SK-N-SH (cell line): ENCODE results near the gene COPZ1. TPM values are rescaled to one million over a fixed set of nuclear protein-coding genes. Genes with fewer than 3 reads are reported as not detected.

Source experiments
- CTCF ChIA-PET: fragments of 300-600, 350-600 bp; formaldehyde crosslinking; extraction: SDS; loops from one replicate; lab custom pipeline; 2021; lab: Yijun Ruan, JAX
- POLR2A ChIA-PET: fragments of 350-600 bp; sonication (Branson Sonifier 250); formaldehyde crosslinking; extraction: SDS; loops from one replicate; lab custom pipeline; 2020; ENCODE audit warnings: antibody characterized with exemption, inconsistent platforms; lab: Yijun Ruan, JAX
- DNase-seq: peaks from one replicate; pipeline ENCODE4 v3.0.0; 2012
- H2AFZ ChIP-seq: fragments of 200-600 bp; sonication (generic); 2 replicates; pipeline ENCODE4 v1.8.1; 2016; ENCODE audit warnings: antibody characterized with exemption, mild to moderate bottlenecking, low read depth
- H3F3A ChIP-seq: fragments of 200-600 bp; sonication (generic); replicated peaks from 2 replicates; pipeline ENCODE3; 2016; ENCODE audit warnings: antibody characterized with exemption, mild to moderate bottlenecking; ENCODE audit not compliant: insufficient read depth
- H3K27ac ChIP-seq, 2 experiments: fragments of 200-500 bp in 1 of 2; fragments of 200-600 bp in 1 of 2; sonication (Bioruptor generic) in 1 of 2; sonication (generic), shearing (Covaris generic) in 1 of 2; 2 replicates each; pipeline versions ENCODE4 v1.5.1 to v1.6.1; 2014 to 2016; ENCODE audit warnings: low read depth in 2 of 2, inconsistent platforms in 1 of 2, low read length in 1 of 2, mild to moderate bottlenecking in 1 of 2, mixed read lengths in 1 of 2
- H3K27me3 ChIP-seq: fragments of 200-600 bp; sonication (generic), shearing (Covaris generic); 2 replicates; pipeline ENCODE4 v1.6.1; 2016; ENCODE audit warnings: mixed run types; ENCODE audit not compliant: insufficient read depth
- H3K36me3 ChIP-seq, 2 experiments: fragments of 200-500 bp in 1 of 2; fragments of 200-600 bp in 1 of 2; sonication (Bioruptor generic) in 1 of 2; sonication (generic) in 1 of 2; replicated peaks in 1 of 2; 2 replicates each; pipeline versions ENCODE3 to v1.5.1; 2014 to 2016; ENCODE audit warnings: low read length in 1 of 2, mild to moderate bottlenecking in 1 of 2; ENCODE audit not compliant: insufficient read depth in 2 of 2, control insufficient read depth in 1 of 2
- H3K4me1 ChIP-seq, 2 experiments: fragments of 200-500 bp in 1 of 2; fragments of 200-600 bp in 1 of 2; sonication (Bioruptor generic) in 1 of 2; sonication (generic), shearing (Covaris generic) in 1 of 2; 2 replicates each; pipeline versions ENCODE4 v1.5.1 to v1.6.1; 2014 to 2016; ENCODE audit warnings: low read depth in 1 of 2, low read length in 1 of 2, mixed run types in 1 of 2; ENCODE audit not compliant: insufficient read depth in 2 of 2, control insufficient read depth in 1 of 2
- H3K4me2 ChIP-seq: fragments of 200-600 bp; sonication (generic), shearing (Covaris generic); 2 replicates; pipeline ENCODE4 v1.6.1; 2017; ENCODE audit warnings: mixed run types
- H3K4me3 ChIP-seq, 2 experiments: fragments of 200-500 bp in 1 of 2; fragments of 200-600 bp in 1 of 2; sonication (Bioruptor generic) in 1 of 2; sonication (generic), shearing (Covaris generic) in 1 of 2; 2 replicates each; pipeline versions ENCODE4 v1.5.1 to v1.8.1; 2014 to 2016; ENCODE audit warnings: low read depth in 2 of 2, inconsistent platforms in 1 of 2, low read length in 1 of 2, mild to moderate bottlenecking in 1 of 2, mixed read lengths in 1 of 2, moderate library complexity in 1 of 2
- H3K79me2 ChIP-seq: fragments of 200-600 bp; sonication (generic); 2 replicates; pipeline ENCODE4 v1.8.1; 2017; ENCODE audit warnings: mild to moderate bottlenecking; ENCODE audit not compliant: insufficient read depth
- H3K9ac ChIP-seq: fragments of 200-600 bp; sonication (generic); 2 replicates; pipeline ENCODE4 v1.6.1; 2017; ENCODE audit warnings: mixed run types
- H3K9me2 ChIP-seq: fragments of 200-600 bp; sonication (generic); 2 replicates; pipeline ENCODE4 v1.6.1; 2017; ENCODE audit warnings: mixed run types
- H3K9me3 ChIP-seq: fragments of 200-600 bp; sonication (generic); 2 replicates; pipeline ENCODE4 v1.6.1; 2017; ENCODE audit warnings: mixed run types, mild to moderate bottlenecking, moderate library complexity
- H4K20me1 ChIP-seq: fragments of 200-600 bp; sonication (generic); 2 replicates; pipeline ENCODE4 v1.6.1; 2017; ENCODE audit warnings: mild to moderate bottlenecking, mixed run types; ENCODE audit not compliant: insufficient read depth
- EP300 ChIP-seq, 2 experiments: IDR thresholded peaks; 2 replicates each; pipeline versions ENCODE4 v1.4.0 to v1.6.1; 2012; ENCODE audit warnings: borderline replicate concordance in 1 of 2, low read depth in 1 of 2, low read length in 1 of 2
- EZH2phosphoT487 ChIP-seq: fragments of 200-600 bp; sonication (generic); IDR thresholded peaks from 2 replicates; pipeline ENCODE4 v1.6.1; 2017; ENCODE audit warnings: low read depth, mixed run types, mild to moderate bottlenecking, antibody characterized with exemption, moderate library complexity, borderline replicate concordance
- FOXJ3 ChIP-seq: sonication (generic); formaldehyde crosslinking; IDR thresholded peaks from 2 replicates; pipeline ENCODE4 v1.5.1; 2020; ENCODE audit warnings: mild to moderate bottlenecking, missing genetic modification reagents
- MXI1 ChIP-seq: IDR thresholded peaks from 2 replicates; pipeline ENCODE4 v1.6.1; 2012; ENCODE audit warnings: mild to moderate bottlenecking, low read depth, low read length, improper control_type of control experiment
- NRF1 ChIP-seq: IDR thresholded peaks from 2 replicates; pipeline ENCODE4 v1.6.1; 2012; ENCODE audit warnings: low read depth, mild to moderate bottlenecking, low read length
- RCOR1 ChIP-seq: fragments of 150-350 bp; IDR thresholded peaks from 2 replicates; pipeline ENCODE4 v1.6.1; 2017; ENCODE audit warnings: antibody characterized with exemption, low read length
- RFX5 ChIP-seq: IDR thresholded peaks from 2 replicates; pipeline ENCODE4 v1.6.1; 2012; ENCODE audit warnings: mild to moderate bottlenecking, improper control_type of control experiment, low read length
- RXRA ChIP-seq: IDR thresholded peaks from 2 replicates; pipeline ENCODE4 v1.4.0; 2012; ENCODE audit warnings: low read depth, mild to moderate bottlenecking, borderline replicate concordance
- SMC3 ChIP-seq: IDR thresholded peaks from 2 replicates; pipeline ENCODE4 v1.6.1; 2012; ENCODE audit warnings: low read depth, low read length, improper control_type of control experiment
- TCF12 ChIP-seq: IDR thresholded peaks from 2 replicates; pipeline ENCODE4 v1.4.0; 2012
- TEAD4 ChIP-seq: IDR thresholded peaks from 2 replicates; pipeline ENCODE4 v1.4.0; 2012; ENCODE audit warnings: mild to moderate bottlenecking, borderline replicate concordance; ENCODE audit not compliant: insufficient read depth
- YY1 ChIP-seq: IDR thresholded peaks from 2 replicates; pipeline ENCODE4 v1.4.0; 2012; ENCODE audit warnings: low read depth, mild to moderate bottlenecking
- WGBS: methylation state at CpG from one replicate; pipeline ENCODE4 v1.1.6; 2017; ENCODE audit warnings: low lambda C conversion rate; 5-methylcytosine and 5-hydroxymethylcytosine counted together
- polyA plus RNA-seq, 3 experiments: library from polyadenylated mRNA; depleted of rRNA; stranded (reverse); fragments of >200 nt; gene quantifications; 2 replicates each; pipeline ENCODE4 v1.2.3, GENCODE V29; 2012
- TF ChIP-seq, protein P1 (sequence below): IDR thresholded peaks from 2 replicates; pipeline ENCODE4 v1.4.0; 2012; ENCODE audit warnings: low read depth, borderline replicate concordance
- TF ChIP-seq, protein P2 (sequence below): IDR thresholded peaks from 2 replicates; pipeline ENCODE4; 2012
- TF ChIP-seq, protein P3 (sequence below): IDR thresholded peaks from 2 replicates; pipeline ENCODE4 v1.6.1; 2012; ENCODE audit warnings: mild to moderate bottlenecking, low read depth, low read length, moderate library complexity

Gene COPZ1
- polyA plus RNA-seq, 1 of the 3 experiments (the other 2 are of a cell fraction): 111 TPM

DNA sequence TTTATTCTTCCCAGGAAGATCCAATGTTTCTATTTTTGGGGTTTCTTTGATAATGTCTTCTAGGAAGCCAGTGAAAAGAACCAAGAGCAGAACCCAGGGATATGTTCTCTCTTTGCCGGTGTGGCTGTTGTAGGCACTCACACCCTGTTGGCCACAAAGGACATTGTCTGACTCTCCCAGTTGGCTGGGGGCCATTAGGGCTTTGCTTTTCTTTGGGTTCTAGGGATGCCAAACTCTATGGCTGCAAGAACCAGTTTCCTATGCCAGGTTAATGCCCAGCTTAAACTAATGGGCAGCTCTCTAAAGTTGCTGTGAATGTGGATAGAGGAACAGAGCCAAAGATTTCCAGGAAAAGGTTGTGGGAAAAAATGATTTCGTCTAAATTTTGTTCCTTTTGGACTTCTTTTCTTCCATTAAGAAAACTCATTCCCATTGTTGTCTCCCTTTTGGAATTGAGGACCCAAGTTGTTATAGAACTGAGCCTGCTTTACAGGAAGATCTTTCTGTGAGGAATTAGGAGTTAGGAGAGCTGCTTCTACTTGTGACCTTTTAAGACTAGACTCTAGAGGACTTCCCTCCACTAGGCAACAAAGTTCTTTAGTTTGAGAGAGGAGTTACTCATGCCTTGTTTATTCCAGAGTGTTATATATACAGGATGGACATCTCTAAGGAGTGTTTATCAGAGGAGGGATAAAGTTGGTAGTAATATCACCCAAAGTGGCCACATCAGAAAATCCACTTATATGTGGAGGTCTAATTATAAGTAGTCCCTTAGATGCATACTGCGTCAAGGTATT is 13.1 kb downstream of the COPZ1 start:
- H3K27me3 ChIP-seq: no peaks in the 10 kb centered on the region
- H3K9me3 ChIP-seq: no peaks in the 10 kb centered on the region
- H3K27ac ChIP-seq: no peak overlapping the region
- H3K4me1 ChIP-seq: peaks cover 0 to 5% of the 10 kb centered on the region in 2 experiments; a peak in 1 of 4 replicates
- no peak for DNase-seq
- no peak for TF ChIP-seq FOXJ3 (CRISPR knock-in tag)
- TF ChIP-seq RXRA: no peak
- TF ChIP-seq, protein P1, sequence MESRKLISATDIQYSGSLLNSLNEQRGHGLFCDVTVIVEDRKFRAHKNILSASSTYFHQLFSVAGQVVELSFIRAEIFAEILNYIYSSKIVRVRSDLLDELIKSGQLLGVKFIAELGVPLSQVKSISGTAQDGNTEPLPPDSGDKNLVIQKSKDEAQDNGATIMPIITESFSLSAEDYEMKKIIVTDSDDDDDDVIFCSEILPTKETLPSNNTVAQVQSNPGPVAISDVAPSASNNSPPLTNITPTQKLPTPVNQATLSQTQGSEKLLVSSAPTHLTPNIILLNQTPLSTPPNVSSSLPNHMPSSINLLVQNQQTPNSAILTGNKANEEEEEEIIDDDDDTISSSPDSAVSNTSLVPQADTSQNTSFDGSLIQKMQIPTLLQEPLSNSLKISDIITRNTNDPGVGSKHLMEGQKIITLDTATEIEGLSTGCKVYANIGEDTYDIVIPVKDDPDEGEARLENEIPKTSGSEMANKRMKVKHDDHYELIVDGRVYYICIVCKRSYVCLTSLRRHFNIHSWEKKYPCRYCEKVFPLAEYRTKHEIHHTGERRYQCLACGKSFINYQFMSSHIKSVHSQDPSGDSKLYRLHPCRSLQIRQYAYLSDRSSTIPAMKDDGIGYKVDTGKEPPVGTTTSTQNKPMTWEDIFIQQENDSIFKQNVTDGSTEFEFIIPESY: no peak
- TF ChIP-seq SMC3: no peak
- TF ChIP-seq MXI1: no peak
- no peak for TF ChIP-seq RFX5
- no peak for TF ChIP-seq EP300 (IDR thresholded peaks at IDR 0.05; ENCODE audit: borderline replicate concordance in 1 of 2, low read depth in 1 of 2, low read length in 1 of 2)
- no peak for TF ChIP-seq TCF12
- TF ChIP-seq, protein P2, sequence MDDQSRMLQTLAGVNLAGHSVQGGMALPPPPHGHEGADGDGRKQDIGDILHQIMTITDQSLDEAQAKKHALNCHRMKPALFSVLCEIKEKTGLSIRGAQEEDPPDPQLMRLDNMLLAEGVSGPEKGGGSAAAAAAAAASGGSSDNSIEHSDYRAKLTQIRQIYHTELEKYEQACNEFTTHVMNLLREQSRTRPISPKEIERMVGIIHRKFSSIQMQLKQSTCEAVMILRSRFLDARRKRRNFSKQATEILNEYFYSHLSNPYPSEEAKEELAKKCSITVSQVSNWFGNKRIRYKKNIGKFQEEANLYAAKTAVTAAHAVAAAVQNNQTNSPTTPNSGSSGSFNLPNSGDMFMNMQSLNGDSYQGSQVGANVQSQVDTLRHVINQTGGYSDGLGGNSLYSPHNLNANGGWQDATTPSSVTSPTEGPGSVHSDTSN: no peak
- no peak for TF ChIP-seq YY1
- TF ChIP-seq, protein P3, sequence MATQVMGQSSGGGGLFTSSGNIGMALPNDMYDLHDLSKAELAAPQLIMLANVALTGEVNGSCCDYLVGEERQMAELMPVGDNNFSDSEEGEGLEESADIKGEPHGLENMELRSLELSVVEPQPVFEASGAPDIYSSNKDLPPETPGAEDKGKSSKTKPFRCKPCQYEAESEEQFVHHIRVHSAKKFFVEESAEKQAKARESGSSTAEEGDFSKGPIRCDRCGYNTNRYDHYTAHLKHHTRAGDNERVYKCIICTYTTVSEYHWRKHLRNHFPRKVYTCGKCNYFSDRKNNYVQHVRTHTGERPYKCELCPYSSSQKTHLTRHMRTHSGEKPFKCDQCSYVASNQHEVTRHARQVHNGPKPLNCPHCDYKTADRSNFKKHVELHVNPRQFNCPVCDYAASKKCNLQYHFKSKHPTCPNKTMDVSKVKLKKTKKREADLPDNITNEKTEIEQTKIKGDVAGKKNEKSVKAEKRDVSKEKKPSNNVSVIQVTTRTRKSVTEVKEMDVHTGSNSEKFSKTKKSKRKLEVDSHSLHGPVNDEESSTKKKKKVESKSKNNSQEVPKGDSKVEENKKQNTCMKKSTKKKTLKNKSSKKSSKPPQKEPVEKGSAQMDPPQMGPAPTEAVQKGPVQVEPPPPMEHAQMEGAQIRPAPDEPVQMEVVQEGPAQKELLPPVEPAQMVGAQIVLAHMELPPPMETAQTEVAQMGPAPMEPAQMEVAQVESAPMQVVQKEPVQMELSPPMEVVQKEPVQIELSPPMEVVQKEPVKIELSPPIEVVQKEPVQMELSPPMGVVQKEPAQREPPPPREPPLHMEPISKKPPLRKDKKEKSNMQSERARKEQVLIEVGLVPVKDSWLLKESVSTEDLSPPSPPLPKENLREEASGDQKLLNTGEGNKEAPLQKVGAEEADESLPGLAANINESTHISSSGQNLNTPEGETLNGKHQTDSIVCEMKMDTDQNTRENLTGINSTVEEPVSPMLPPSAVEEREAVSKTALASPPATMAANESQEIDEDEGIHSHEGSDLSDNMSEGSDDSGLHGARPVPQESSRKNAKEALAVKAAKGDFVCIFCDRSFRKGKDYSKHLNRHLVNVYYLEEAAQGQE: no peak
- no peak for TF ChIP-seq NRF1
- no peak for TF ChIP-seq EZH2phosphoT487
- no peak for TF ChIP-seq RCOR1
- TF ChIP-seq TEAD4: no peak
- H3K9ac ChIP-seq: no peak overlapping the region
- H3K4me3 ChIP-seq: no peak overlapping the region
- H3F3A ChIP-seq: no peaks in the 10 kb centered on the region
- H3K79me2 ChIP-seq: peaks cover 50% of the 10 kb centered on the region
- H4K20me1 ChIP-seq: peaks cover 22% of the 10 kb centered on the region
- WGBS: 90% methylated on average over 3 of the region's 3 CpGs
- H3K36me3 ChIP-seq: peaks cover 14 to 19% of the 10 kb centered on the region in 2 experiments
- no peak overlapping the region for H2AFZ ChIP-seq
- no peak overlapping the region for H3K4me2 ChIP-seq
- ChIA-PET POLR2A (interaction anchor here (0.8 to 1.4 kb wide), 4 partner anchors 15 to 58 kb away, joined by 3 to 9 read pairs (median 6); partner anchors contain the start of genes CBX5 and HNRNPA1), CTCF (interaction anchor here (0.5 to 16.1 kb wide), 20 partner anchors 9 to 332 kb away, joined by 3 to 266 read pairs (median 16); partner anchors contain the start of genes COPZ1 and NFE2)
- no peaks in the 10 kb centered on the region for H3K9me2 ChIP-seq
